GF-D8 (cell line): ENCODE measurements around the gene HDAC2.

ENCODE experiments used
- DNase-seq: peaks from one replicate; lab custom pipeline; 2025; lab: John Stamatoyannopoulos, UW

HDAC2 gene

GRCh38 chr6:113909224-113909856 lies 61.6 kb downstream of the HDAC2 start:
- no peak for DNase-seq

GRCh38 chr6:113908801-113909200 lies 62.1 kb downstream of the HDAC2 start:
- DNase-seq: no peak

DNA sequence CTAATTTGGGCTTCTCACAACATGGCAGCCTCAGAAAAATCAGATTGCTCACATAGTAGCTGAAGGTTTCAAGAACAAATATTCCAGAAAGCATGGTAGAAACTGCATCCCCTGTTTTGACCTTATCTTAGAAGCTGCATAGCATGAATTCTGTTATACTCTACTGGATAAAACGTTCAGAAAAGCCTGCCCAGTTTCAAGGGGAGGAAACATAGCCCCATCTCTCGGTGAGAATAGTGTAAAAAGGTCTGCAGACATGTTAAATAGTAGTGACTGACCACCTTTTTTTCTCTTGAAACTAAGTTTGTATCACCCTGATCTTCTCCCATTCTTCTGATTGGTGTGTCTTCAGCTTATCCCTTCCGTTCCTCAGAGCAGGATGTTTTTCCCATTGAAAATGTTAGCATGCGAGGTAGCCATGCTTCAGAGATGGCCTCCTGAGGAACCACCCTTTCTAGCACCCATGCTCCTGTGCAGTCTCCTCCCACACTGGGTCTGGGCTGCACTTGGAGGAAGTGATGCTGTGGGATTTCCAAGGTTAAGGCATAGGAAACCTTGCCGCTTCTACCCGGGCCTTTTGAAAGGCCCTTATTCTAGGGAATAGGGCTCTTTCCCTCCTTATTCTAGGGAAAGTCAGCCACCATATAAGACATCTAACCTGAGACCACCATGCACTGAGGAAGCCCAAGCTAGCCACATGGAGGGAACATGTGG lies 63.7 kb downstream of the HDAC2 start:
- DNase-seq: no peak

- DNase-seq: no peak
Measured at GRCh38 chr6:113903666-113904330, 67.2 kb downstream of the HDAC2 start.

- no peak for DNase-seq
Measured at GRCh38 chr6:113901482-113901881, 69.5 kb downstream of the HDAC2 start.

- no peak for DNase-seq
Measured at GRCh38 chr6:113894712-113895674, 76.0 kb downstream of the HDAC2 start.

- no peak for DNase-seq
Measured at GRCh38 chr6:113893866-113894265, 77.1 kb downstream of the HDAC2 start.

DNA sequence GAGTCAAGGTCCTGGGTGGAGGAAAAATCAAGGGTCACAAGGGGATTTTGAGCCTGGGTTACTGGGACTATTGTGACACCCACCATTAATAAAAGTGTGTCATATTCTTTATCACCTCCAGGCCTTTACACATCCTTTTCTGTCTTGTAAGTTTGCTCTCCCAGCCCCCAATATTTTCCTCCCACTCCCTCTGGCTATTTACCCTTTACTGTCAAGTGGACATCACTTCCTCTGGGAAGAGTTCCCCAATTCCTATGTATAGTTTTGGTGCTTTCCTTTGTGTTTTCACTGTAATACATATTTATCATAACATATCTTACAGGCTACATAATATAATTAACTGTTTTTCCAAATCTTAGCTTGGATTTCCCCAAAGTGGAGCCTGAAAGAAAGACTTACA lies 77.5 kb downstream of the HDAC2 start:
- no peak for DNase-seq

GRCh38 chr6:113888956-113889630 lies 81.9 kb downstream of the HDAC2 start:
- no peak for DNase-seq

DNA sequence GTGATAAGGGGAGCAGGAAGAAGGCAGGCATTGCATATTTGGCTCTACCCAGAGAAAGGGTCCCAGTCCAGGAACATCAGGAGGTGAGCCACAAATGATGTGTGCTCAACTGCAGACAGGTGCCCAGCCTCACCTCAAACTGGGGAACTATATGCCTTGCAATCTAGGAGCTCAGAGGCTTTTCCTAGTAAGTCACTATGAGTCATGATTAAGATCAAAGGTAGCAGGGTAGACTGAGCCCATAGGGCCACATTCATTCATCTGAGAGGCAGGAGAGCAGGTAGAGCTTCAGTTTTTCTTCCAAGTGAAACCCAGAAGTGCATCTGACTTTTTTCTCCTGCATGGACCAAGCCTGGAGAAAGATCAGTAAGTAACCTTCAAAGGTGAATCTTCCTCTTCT lies 82.5 kb downstream of the HDAC2 start:
- DNase-seq: no peak

GRCh38 chr6:113886512-113886911 lies 84.4 kb downstream of the HDAC2 start:
- no peak for DNase-seq

DNA sequence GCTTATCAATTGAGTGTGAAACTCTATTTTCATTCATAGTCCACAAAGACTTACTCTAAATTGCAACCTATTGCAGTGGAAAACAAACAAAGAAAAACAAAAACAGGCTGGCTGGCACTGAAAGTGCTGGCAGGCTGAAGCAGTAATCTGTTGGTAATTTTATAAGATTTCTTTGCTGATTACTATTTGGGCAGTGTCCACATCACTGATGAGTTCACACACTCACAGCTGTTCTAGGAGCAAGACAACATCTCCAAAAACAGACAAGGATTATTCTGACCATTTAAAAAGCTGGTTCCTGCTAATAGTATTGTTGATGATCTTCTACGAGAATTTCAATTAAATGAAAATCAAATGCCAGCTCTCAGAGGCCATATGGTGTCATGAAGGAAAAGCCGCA lies 86.9 kb downstream of the HDAC2 start:
- no peak for DNase-seq
